Adipose tissue (tissue), 3 donors: ENCODE data around the gene LRTM2. TPM values are rescaled to one million over a fixed set of nuclear protein-coding genes. Genes with fewer than 3 reads are reported as not detected.
A peak's percentile ranks its signal among the peaks of the same experiment; 100 is the strongest.
"Not testable (repeated sequence)": the region's sequence is repeated elsewhere in the genome, so short reads cannot be mapped to it uniquely, and the experiment has no call there.

Source experiments
- H3K27ac ChIP-seq: one replicate; pipeline ENCODE4 v1.5.1; 2013; ENCODE audit warnings: low read depth, low read length
- WGBS, 3 donors: extraction: QIAGEN DNeasy Blood & Tissue Kit; methylation state at CpG; one replicate each; pipeline ENCODE4 v1.1.7; 2013; 5-methylcytosine and 5-hydroxymethylcytosine counted together
- polyA plus RNA-seq, 3 donors: library from polyadenylated mRNA; stranded (reverse); fragments of 200-250 nt; gene quantifications; one replicate each; pipeline ENCODE4 v1.2.3, GENCODE V29; 2013
- donor health status: healthy with polysubstance abuse.
- donor health status: Bipolar disorder and iron deficiency.
- donor health status: healthy.

Gene LRTM2
- polyA plus RNA-seq, 3 donors: not detected

DNA sequence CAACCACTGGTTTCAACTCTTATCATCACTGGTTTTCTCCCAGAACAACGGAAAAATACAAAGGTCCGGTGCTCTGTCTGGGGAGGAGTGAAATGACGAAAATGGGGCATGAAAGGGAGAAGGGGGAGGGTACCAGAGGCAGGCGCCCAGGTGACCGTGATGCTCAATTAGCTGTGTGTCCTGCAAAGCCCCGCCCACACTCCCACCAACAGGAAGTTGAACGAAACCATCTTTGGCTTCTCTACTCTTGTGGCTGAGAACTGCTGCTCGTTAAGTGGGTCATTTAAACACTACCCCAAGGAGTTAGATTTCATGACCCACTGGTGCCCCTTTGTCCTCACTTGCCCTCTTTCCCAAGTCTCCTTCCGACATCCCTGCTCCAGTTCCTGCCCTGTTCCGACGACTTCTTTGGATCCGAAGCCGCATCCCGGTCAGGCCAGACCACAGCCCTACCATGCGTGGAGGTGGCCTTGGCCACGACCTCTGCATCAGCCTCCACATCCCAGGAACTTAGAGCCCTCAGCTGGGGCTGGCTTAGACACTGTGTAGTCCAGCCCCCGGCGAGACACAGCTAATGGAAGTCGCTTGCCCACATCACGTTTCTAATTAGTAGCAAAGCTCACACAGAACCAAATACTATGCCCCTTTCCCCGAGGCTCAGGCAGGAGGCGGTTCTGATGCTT is 11.4 kb upstream of the LRTM2 start:
- no peak overlapping the region for H3K27ac ChIP-seq
- 82 to 85% (median 83%) methylated on average over 22 of the region's 22 CpGs for WGBS, 3 donors

DNA sequence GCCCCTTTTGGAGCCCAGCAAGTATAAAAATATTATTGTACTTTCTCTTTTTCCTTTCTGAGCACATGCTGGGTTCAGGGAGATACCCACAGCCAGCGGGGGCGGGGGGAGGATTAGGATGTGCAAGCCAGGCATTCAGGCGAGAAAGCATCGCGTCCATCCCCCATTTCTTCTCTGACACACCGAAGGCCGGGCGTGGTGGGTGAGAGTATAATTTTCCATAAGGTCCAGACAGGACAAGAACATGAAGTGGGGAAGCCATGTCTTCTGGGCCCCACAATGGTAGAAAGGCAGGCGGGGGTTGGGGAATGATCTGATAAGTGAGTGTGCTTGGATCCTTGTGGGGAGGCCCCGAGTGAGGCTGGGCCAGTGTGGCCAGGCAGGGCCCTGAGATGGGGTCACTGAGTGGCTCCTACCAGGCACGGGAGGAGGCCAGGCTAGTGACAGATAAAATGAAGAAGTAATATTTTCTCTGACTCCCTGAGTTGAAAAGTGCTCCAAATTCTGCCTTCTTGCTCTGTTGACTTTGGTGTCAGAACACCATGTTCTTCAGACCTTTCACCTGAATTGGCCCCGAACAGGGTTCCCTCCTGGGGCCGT is 10.7 kb upstream of the LRTM2 start:
- 86 to 88% (median 86%) methylated on average over 13 of the region's 13 CpGs for WGBS, 3 donors
- H3K27ac ChIP-seq: no peak overlapping the region

DNA sequence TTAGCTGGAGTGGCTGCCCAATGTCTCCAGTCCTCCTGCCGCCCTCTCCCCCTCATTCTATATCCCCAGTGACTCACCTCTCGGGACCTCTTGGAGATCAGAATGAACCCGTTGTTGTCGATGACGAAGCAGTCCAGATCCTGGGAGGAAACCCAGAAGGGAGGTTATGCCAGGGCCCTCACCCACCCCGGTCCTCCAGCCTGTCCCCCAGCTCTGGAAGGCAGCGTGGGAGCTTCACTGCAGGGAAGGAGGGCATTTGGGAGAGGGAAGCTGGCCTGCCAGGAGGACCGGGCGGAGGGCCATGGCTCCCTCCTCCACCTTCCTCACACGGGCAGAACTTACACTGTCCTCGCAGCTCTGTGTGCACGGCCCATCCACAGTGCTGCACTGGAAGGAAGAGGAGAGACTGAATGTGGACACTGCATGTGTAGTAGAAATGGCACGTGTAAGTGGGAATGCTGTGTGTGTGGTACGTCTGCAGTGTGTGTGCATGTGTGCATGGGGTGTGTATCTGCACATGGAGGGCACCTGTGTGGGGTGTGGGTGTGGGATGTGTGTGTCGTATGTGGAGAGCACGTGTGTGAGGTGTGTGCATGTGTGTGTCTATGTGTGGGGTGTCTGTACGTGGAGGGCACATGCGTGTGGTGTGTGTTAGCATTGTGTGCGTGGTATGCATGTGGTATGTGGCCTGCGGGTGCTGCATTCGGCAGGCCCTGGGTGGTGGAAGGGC is 10.0 kb upstream of the LRTM2 start:
- WGBS, 3 donors: 77 to 82% (median 79%) methylated on average over 21 of the region's 21 CpGs
- H3K27ac ChIP-seq: no peak overlapping the region

DNA sequence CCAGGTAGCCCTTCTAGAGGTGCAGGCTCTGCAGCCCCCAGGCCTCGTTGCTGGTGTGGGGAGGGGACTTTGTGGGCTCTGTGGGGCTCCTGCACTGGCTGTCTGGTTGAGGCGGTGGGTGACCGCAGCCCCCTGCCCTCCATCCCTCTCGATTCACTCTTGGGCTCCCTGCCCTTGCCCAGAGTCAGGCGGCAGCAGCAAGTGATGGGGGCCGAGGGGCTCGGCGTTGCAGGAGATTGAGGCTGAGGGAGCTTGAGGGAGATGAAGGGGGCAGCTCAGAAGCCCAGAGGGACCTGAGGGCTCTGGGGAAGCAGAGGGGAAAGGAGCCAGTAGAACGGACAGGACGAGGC is 9.5 kb upstream of the LRTM2 start:
- WGBS, 3 donors: 65 to 88% (median 80%) methylated on average over 9 to 10 of the region's 10 CpGs
- H3K27ac ChIP-seq: no peak overlapping the region

DNA sequence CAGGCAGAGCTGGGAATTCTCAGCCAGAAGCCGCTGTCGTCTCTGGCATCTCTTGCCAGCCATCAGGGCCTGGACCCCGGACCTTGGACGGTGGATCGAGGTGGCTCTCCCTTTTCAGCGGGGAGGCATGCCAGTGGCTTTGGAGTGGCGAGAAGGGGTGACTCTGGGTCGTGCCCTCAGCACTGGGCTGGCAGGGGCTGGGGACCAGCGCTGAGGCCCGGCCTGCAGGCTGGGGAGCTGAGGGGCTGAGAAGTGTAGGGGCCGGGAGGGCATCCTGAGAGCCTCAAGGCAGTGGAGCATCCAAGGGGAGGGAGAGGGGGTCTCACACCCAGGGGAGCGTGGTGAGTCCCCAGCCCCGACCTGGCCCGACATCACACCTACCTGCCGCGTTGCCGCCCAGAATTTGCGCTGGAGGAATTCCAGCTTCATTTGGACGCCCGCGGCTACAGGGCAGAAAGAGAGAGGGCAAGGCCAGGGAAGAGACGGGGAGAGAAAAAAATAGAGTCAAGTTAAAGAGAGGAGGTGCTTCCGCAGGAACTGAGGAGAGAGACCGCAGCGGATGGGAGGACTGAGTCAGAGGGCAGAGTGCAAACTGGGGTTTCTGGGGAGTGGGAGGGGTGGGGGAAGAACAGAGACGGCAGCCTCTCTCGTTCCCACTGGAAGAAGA is 9.0 kb upstream of the LRTM2 start:
- 62 to 74% (median 66%) methylated on average over 27 of the region's 27 CpGs for WGBS, 3 donors
- no peak overlapping the region for H3K27ac ChIP-seq

DNA sequence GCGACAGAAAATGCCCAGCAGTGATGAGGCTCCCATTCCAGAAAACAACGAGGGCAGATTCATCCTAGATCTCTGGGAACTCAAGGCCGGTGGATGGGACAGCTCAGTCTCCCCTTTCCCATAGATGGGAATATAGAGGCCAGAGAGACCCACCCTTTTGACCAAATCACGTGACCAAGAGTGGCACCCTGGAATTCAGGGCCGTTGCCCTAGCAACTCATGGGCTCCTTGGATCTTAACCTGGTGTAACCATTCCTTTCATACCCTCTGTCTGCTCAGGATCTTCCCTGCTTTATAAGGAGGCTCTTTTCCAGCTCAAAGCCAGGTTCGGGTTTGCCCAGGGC is 8.4 kb upstream of the LRTM2 start:
- H3K27ac ChIP-seq: peak overlapping the region; percentile 28
- 64 to 68% (median 68%) methylated on average over 6 of the region's 6 CpGs for WGBS, 3 donors

DNA sequence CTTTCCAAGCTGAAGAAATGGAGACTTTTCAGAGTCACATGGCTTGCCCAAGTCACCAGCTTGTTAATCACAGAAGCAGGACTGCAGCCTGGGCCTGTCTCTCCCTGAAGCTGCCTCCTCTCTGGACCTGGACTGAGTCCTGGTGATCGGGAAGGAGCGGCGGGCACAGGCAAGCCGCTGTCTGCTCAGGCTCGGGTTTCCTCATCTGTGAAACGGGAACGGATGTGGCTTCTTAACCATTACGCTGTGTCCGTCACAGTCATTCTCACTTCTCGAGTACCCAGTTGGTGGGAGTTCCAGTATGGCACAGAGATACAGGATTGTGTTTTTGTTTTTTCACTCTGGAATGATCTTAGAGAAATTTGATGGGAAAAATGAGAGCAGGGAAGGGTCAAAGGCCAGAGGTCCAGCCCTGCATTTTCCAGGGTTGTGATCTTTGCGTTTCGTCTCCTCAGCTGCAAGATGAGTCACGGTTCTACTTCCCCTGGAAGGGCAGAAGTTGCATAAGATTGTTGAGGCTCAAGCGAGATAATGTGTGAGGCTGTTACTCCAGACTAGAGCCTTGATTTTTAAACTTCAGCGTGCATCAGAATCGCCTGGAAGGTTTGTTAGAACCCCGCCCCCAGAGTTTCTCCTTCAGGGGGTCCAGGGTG is 7.6 kb upstream of the LRTM2 start:
- H3K27ac ChIP-seq: peak overlapping the region; percentile 28
- WGBS, 3 donors: 43 to 78% (median 53%) methylated on average over 17 of the region's 17 CpGs

DNA sequence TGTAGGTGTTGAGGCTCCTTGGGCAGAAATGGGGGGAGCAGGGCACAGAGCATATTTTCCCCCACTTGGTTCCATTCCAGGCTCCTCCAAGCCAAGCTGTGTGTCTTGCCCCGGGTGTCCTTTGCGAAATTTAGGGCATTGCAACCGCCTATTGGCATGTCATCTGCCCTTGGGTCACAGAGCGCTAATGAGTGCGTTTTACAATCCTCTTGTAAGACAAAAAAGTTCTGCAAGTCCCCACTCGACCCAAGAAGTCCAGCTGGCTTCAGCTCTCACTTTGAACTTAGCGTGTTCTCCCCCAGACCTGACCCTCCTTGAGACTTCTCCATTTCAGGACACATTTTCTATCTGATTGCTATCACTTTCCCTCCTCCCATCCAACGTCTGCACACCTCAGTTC is 6.1 kb upstream of the LRTM2 start:
- no peak overlapping the region for H3K27ac ChIP-seq
- 55 to 75% (median 60%) methylated on average over 8 of the region's 8 CpGs for whole genome bisulfite sequencing, 3 donors

DNA sequence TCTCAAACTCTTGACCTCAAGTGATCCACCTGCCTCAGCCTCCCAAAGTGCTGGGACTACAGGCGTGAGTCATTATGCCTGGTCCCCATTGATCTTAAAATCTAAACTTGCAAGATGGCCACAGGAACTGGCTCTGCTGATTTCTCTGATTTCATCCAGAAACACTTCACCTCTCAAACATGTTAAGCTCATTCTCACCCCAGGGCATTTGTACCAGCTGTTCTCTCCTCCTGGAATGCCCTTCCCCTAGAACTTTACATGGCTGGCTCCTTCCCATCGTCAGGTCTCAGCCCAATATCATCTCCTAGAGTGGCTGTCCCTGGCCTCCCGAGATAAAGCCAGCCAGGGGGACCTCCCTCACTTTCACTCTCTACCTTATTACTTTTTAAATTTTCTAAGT is 5.3 kb upstream of the LRTM2 start:
- H3K27ac ChIP-seq: no peak overlapping the region
- 67 to 88% (median 79%) methylated on average over 3 of the region's 3 CpGs for WGBS, 3 donors

DNA sequence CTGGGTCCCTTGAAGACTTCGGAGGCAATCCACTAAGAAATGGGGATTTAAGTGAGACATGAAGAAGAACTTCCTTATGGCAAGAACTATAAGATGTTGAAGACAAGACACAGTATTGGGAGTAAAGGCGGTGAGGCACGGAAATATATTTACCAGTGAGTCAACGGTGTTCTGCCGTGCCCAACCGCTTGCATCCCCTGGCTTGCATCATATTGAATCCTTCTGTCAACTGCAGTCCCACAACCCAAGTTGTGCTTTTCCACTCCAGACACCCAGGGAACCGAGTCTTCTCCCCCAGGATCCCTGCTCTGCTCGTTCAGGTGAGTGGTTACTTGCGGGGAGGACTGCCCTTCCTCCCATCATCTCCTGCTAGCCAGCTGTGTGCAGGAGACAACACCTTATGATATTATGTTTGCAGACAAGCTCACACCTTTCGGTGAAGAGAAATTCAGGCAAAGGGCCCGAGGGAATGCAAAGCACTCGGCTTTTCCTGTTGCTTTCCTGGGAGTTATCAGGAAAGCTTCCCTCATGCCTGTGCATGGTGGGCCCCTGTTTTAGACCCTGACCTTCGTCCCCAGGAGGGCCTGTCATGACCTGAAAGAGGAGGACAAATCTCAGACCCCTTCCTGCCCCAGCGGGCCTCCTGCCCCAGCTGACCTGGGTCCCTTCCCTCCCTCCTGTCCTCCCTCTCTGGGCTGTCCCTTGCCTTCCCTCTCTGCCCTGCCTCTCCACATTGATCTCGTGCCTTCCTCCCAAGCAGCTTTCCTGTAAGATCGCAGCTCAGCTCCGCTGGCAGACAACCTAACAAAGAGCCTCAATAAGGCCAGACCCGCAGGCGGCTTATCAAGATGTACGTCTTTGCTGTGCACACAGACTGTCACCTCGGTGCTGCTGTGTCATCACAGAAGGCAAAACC is 4.3 kb upstream of the LRTM2 start:
- no peak overlapping the region for H3K27ac ChIP-seq
- WGBS, 3 donors: 36 to 72% (median 68%) methylated on average over 21 of the region's 21 CpGs

DNA sequence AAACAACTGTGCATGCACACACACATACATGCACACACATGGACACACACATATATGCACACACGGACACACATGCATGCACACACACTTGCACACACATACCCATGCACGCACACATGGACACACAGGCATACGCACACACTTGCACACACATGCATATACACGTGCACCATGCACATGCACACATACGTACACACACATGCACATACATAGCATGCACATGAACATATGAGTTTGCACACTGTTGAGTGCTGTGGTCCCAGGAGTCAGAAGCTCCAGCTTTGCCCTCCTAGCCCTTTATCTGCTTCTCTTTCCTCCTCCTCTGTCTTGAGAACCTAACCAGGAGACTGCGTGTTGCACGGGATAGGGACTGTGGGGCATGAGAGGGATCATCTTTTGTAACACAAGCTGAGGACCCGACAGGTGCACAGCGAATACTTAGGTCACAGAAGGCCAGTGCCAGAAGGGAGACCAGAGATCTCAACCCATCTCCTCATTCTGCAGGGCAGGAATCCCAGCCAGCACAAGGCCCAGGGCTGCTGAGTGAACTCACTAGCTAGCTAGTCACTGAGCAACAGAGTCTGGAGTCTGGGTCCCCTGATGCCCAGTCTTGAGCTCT is 3.5 kb upstream of the LRTM2 start:
- 89 to 97% (median 95%) methylated on average over 9 of the region's 9 CpGs for WGBS, 3 donors
- H3K27ac ChIP-seq: no peak overlapping the region

DNA sequence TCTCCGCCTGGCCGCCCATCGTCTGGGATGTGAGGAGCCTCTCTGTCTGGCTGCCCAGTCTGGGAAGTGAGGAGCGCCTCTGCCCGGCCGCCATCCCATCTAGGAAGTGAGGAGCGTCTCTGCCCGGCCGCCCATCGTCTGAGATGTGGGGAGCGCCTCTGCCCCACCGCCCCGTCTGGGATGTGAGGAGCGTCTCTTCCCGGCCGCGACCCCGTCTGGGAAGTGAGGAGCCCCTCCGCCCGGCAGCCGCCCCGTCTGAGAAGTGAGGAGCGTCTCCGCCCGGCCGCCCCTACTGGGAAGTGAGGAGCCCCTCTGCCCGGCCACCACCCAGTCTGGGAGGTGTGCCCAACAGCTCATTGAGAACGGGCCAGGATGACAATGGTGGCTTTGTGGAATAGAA is 2.4 kb upstream of the LRTM2 start:
- H3K27ac ChIP-seq: not testable (repeated sequence)
- 87 to 92% (median 92%) methylated on average over 15 to 28 of the region's 28 CpGs for WGBS, 3 donors

DNA sequence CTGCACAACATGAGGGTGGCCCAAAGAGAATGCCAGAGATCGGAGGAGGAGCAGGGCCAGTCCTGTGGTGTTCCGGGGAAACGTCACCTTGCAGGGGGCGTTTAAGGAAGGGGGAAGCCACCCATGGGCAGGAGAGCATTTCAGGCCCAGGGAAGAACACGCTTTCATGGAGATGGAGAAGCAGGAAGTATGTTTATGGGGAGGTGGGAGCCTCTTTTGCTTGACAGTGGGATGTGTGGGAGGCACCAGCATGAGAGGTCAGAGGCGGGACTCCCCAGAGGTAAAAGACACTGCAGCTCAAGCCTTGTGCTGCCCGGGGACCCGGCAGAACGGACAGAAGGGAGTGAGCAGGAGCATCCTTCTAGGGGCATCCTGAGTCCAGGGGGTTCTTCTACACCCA is 1.3 kb upstream of the LRTM2 start:
- WGBS, 3 donors: 52 to 72% (median 69%) methylated on average over 9 of the region's 9 CpGs
- H3K27ac ChIP-seq: no peak overlapping the region

DNA sequence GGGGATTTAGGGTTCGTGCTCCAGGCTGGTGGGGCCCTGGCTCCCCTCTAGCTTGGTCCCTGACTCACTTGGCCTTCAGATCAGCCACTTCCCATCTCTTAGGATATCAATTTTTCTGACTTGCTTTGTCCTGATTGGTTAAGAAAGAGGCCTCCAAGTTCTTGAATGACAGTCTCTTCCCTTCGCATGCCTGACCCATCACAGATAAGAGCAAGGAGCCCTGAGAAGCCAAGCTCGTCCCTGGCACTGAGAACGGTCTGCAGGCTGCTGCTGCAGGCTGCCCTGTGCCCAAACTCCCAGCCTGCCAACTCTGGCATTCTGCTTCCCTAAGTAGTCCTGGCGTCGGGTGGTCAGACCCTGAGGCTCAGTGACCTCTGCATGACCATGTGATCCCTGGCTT is 794 bp upstream of the LRTM2 start:
- H3K27ac ChIP-seq: no peak overlapping the region
- 37 to 57% (median 47%) methylated on average over 6 of the region's 6 CpGs for WGBS, 3 donors

DNA sequence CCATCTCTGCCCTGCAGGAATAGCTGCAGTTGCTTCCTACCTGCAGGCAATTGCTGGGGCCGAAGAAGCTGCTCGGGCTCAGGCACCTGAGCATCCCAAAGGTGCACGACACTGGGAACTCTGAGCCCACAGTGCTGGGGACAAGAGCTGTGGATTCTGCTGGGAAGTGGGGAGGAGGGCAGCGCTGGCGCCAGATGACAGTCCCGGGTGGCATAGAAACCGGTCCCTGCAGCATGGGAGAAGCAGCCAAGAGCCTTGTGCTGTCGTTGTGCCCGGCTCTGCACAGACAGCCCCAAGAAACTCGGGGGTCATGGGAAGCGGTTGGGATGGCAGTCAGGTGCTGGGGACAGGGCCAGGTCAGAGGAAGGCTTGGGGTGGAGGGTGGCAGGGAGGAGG is 529 bp downstream of the LRTM2 start:
- 67 to 80% (median 73%) methylated on average over 11 of the region's 11 CpGs for WGBS, 3 donors
- H3K27ac ChIP-seq: no peak overlapping the region

DNA sequence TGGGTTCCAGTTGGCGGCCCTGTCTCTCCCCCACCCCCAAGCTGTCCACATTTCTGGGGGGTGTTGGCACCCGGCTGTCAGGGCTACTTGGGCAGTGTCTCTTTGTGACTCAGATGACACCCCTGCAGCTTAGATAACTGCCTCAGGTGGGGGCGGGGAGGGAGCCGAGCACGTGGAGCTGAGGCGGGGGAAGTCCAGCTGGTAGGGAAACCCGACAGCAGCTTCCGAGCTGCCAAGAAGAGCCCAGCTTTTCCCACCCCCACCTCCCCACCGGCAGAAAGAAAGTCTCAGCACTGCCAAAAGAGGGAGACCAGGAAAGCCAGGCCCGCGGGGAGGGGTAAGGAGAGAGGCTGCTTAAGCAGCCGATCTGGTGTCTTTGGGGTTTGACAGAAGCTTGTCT is 1.4 kb downstream of the LRTM2 start:
- no peak overlapping the region for H3K27ac ChIP-seq
- WGBS, 3 donors: 22 to 30% (median 24%) methylated on average over 12 of the region's 12 CpGs

DNA sequence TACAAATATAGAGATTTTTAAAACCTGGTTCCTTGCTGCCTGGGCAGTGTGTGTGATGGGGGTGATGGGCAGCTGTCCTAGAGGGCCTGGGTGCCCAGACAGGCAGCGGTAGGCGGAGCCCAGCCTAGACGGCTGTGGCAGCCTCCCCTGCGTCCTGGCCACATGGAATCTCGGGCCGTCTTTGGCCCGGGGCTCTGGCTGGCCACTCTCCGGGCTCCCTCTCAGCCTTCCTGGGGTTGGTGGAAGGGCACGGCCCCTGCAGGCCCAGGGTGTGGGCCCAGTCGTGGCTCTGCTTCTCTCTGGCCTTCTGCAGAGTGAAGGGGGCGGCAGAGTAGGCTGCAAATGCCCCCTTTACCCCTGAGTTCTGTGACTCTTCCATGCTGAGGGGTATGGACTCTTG is 2.3 kb downstream of the LRTM2 start:
- WGBS, 3 donors: 65 to 73% (median 73%) methylated on average over 11 of the region's 11 CpGs
- H3K27ac ChIP-seq: no peak overlapping the region

DNA sequence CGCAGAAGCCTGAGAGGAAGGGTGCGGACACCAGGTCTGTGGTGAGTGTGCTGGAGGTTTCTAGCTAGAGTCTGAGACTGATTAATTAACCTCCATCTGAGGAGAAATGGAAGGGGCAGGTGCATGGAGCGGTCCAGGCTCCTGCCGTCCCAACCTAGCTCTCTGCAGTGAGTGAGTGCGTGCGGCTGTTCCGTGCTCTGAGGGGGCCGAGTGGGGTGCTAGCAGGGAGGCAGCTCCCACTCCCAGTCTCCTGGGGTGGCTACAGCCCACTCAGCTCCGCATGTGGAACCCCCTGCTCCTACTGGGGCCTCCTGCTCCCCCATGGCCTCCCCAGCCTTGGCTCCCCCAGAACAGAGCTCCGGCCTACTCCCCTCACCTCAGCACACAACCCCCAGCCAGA is 2.9 kb downstream of the LRTM2 start:
- no peak overlapping the region for H3K27ac ChIP-seq
- 92 to 95% (median 93%) methylated on average over 10 of the region's 10 CpGs for WGBS, 3 donors
